Activated gamma-delta T cell treated with anti-CD3 and anti-CD28 coated beads, Interleukin-2, amount 50 U/mL, for 16 hours (primary cell): ENCODE measurements around the gene PIM3.

Experiments used
- DNase-seq: peaks from one replicate; pipeline ENCODE4 v3.0.0-alpha.2; 2020; ENCODE audit warnings: low read depth

The PIM3 gene

GRCh38 chr22:50000587-50001387 lies 40.2 kb downstream of the PIM3 start:
- DNase-seq, result no peak

- DNase-seq, result no peak
Observed at GRCh38 chr22:50001388-50002231, 41.0 kb downstream of the PIM3 start.

- no peak for DNase-seq
Observed at GRCh38 chr22:50002791-50003190, 42.2 kb downstream of the PIM3 start.

GRCh38 chr22:50004918-50005317 lies 44.3 kb downstream of the PIM3 start:
- DNase-seq, result no peak

- no peak for DNase-seq
Observed at GRCh38 chr22:50007057-50007511, 46.5 kb downstream of the PIM3 start.

GRCh38 chr22:50008151-50009040 lies 47.8 kb downstream of the PIM3 start:
- no peak for DNase-seq

- no peak for DNase-seq
Observed at GRCh38 chr22:50009251-50009650, 48.7 kb downstream of the PIM3 start.

- DNase-seq, result no peak
Observed at GRCh38 chr22:50009765-50010675, 49.4 kb downstream of the PIM3 start.

- DNase-seq, result peak; percentile 65
Observed at GRCh38 chr22:50010676-50011446, 50.3 kb downstream of the PIM3 start.

- DNase-seq, result no peak
Observed at GRCh38 chr22:50011447-50012210, 51.1 kb downstream of the PIM3 start.

- DNase-seq, result no peak
Observed at GRCh38 chr22:50012211-50013181, 51.9 kb downstream of the PIM3 start, which contains the start of gene IL17REL. IL17REL (minus strand) TSS chr22:50012765; CDS start chr22:50012646, 119 bp downstream.
